Tibial nerve (tissue), 4 donors: ENCODE data around the gene MAGI1. TPM values are rescaled to one million over a fixed set of nuclear protein-coding genes. Genes with fewer than 3 reads are reported as not detected.

Experiments used
- DNase-seq, 2 donors: peaks; one replicate each; pipeline ENCODE4 v3.0.0-alpha.2; 2019; ENCODE audit warnings: low spot score in 2 of 2
- H3K27ac ChIP-seq, 4 donors: fragments of 200-600 bp; sonication (generic) in 3 of 4; one replicate each; pipeline ENCODE4 v1.5.1; 2017 to 2019; ENCODE audit warnings: mild to moderate bottlenecking in 1 of 4
- H3K27me3 ChIP-seq, 2 donors: fragments of 200-600 bp; sonication (generic) in 1 of 2; one replicate each; pipeline versions ENCODE4 v1.5.1 to v1.6.0; 2017 to 2019
- H3K36me3 ChIP-seq, 3 donors: fragments of 200-600 bp; sonication (generic); one replicate each; pipeline ENCODE4 v1.5.1; 2018 to 2019
- H3K4me1 ChIP-seq, 4 donors: fragments of 200-600 bp; sonication (generic) in 3 of 4; one replicate each; pipeline ENCODE4 v1.5.1; 2017 to 2019
- H3K4me3 ChIP-seq, 4 donors: fragments of 200-600 bp; sonication (generic) in 3 of 4; one replicate each; pipeline ENCODE4 v1.5.1; 2017 to 2019; ENCODE audit warnings: mild to moderate bottlenecking in 1 of 4, moderate library complexity in 1 of 4
- H3K9me3 ChIP-seq, 4 donors: fragments of 200-600 bp; sonication (generic) in 3 of 4; one replicate each; pipeline ENCODE4 v1.5.1; 2017 to 2019
- CTCF ChIP-seq, 5 experiments: fragments of 200-600 bp in 3 of 5; fragments of 450-650 bp in 2 of 5; sonication (generic) in 3 of 5; IDR thresholded peaks; one replicate each; pipeline ENCODE4 v1.5.1; 2016 to 2019; ENCODE audit warnings: antibody characterized with exemption in 5 of 5, mild to moderate bottlenecking in 3 of 5, moderate library complexity in 2 of 5
- EP300 ChIP-seq, 2 donors: sonication (generic); formaldehyde crosslinking; IDR thresholded peaks; one replicate each; pipeline ENCODE4 v1.6.1; 2017; ENCODE audit warnings: antibody characterized with exemption in 2 of 2, mild to moderate bottlenecking in 1 of 2
- POLR2A ChIP-seq, 2 donors: fragments of 450-650 bp; IDR thresholded peaks; one replicate each; pipeline ENCODE4 v1.6.1; 2017; ENCODE audit warnings: antibody characterized with exemption in 2 of 2, mild to moderate bottlenecking in 2 of 2, moderate library complexity in 2 of 2
- WGBS, 2 donors: methylation state at CpG; one replicate each; pipeline ENCODE4 v1.1.5; 2018; 5-methylcytosine and 5-hydroxymethylcytosine counted together
- total RNA-seq, 4 donors: library from RNA; depleted of rRNA; stranded (reverse); fragments of >200 nt; gene quantifications; one replicate each; pipeline ENCODE4 v1.1.0, GENCODE V29; 2016

Gene MAGI1
- total RNA-seq, 4 donors from 2014 or later: 30.6 to 52.8 (median 36.1) TPM

- no peaks in the 10 kb centered on the region for H3K27me3 ChIP-seq
- no peaks in the 10 kb centered on the region for H3K9me3 ChIP-seq
- DNase-seq: no peak
- no peaks in the 10 kb centered on the region for H3K36me3 ChIP-seq
- no peak overlapping the region for H3K4me3 ChIP-seq
- WGBS, 2 donors: 68 to 77% methylated on average over 4 of the region's 4 CpGs
- H3K27ac ChIP-seq: peak overlapping the region in 1 of 4 donors; percentile 60
- peaks cover 0 to 5% (median 2%) of the 10 kb centered on the region in 4 donors for H3K4me1 ChIP-seq
- no peak for TF ChIP-seq POLR2A (IDR thresholded peaks at IDR 0.05)
- no peak for TF ChIP-seq CTCF (IDR thresholded peaks at IDR 0.05)
- no peak for TF ChIP-seq EP300 (IDR thresholded peaks at IDR 0.05)
Measured at GRCh38 chr3:65979731-65980130, 59.0 kb downstream of the MAGI1 start.

GRCh38 chr3:65979162-65979561 lies 59.6 kb downstream of the MAGI1 start:
- Histone ChIP-seq H3K27ac (peak overlapping the region in 2 of 4 donors; percentile 18 to 60), H3K9me3 (no peaks in the 10 kb centered on the region), H3K4me3 (no peak overlapping the region), H3K27me3 (no peaks in the 10 kb centered on the region), H3K36me3 (no peaks in the 10 kb centered on the region), H3K4me1 (peaks cover 0 to 5% (median 2%) of the 10 kb centered on the region in 4 donors)
- TF ChIP-seq CTCF (IDR thresholded peaks at IDR 0.05) (no peak), EP300 (IDR thresholded peaks at IDR 0.05) (peak in 1 of 2 donors; percentile 20)
- peak in 1 of 2 donors; percentile 48 for DNase-seq
- 33 to 46% methylated on average over 6 of the region's 6 CpGs for WGBS, 2 donors

GRCh38 chr3:65978116-65978515 lies 60.6 kb downstream of the MAGI1 start:
- Histone ChIP-seq H3K9me3 (no peaks in the 10 kb centered on the region), H3K36me3 (no peaks in the 10 kb centered on the region), H3K4me1 (peaks cover 0 to 5% (median 2%) of the 10 kb centered on the region in 4 donors), H3K4me3 (no peak overlapping the region), H3K27ac (no peak overlapping the region), H3K27me3 (no peaks in the 10 kb centered on the region)
- no peak for DNase-seq
- TF ChIP-seq CTCF (IDR thresholded peaks at IDR 0.05) (no peak), POLR2A (IDR thresholded peaks at IDR 0.05) (no peak), EP300 (IDR thresholded peaks at IDR 0.05) (no peak)

GRCh38 chr3:65975032-65975431 lies 63.7 kb downstream of the MAGI1 start:
- TF ChIP-seq EP300 (IDR thresholded peaks at IDR 0.05): no peak
- TF ChIP-seq CTCF (IDR thresholded peaks at IDR 0.05): no peak
- no peak for TF ChIP-seq POLR2A (IDR thresholded peaks at IDR 0.05)
- no peak overlapping the region for H3K27ac ChIP-seq
- no peaks in the 10 kb centered on the region for H3K27me3 ChIP-seq
- no peaks in the 10 kb centered on the region for H3K36me3 ChIP-seq
- peaks cover 0 to 5% (median 2%) of the 10 kb centered on the region in 4 donors for H3K4me1 ChIP-seq
- no peak overlapping the region for H3K4me3 ChIP-seq
- no peaks in the 10 kb centered on the region for H3K9me3 ChIP-seq
- DNase-seq: no peak
- 65 to 70% methylated on average over 3 of the region's 3 CpGs for WGBS, 2 donors

GRCh38 chr3:65974509-65974908 lies 64.2 kb downstream of the MAGI1 start:
- no peak overlapping the region for H3K27ac ChIP-seq
- peaks cover 0 to 2% (median 0%) of the 10 kb centered on the region in 4 donors for H3K4me1 ChIP-seq
- TF ChIP-seq CTCF (IDR thresholded peaks at IDR 0.05) (no peak), EP300 (IDR thresholded peaks at IDR 0.05) (no peak), POLR2A (IDR thresholded peaks at IDR 0.05) (no peak)
- H3K9me3 ChIP-seq: no peaks in the 10 kb centered on the region
- H3K4me3 ChIP-seq: no peak overlapping the region
- 88 to 95% methylated on average over 4 of the region's 4 CpGs for WGBS, 2 donors
- DNase-seq: no peak
- H3K36me3 ChIP-seq: no peaks in the 10 kb centered on the region
- no peaks in the 10 kb centered on the region for H3K27me3 ChIP-seq
